Measurements from ENCODE around the gene SYNPR. TPM values are rescaled to one million over a fixed set of nuclear protein-coding genes. Genes with fewer than 3 reads are reported as not detected.

The SYNPR gene
- total and polyA plus RNA-seq, 9 donors = not detected

DNA sequence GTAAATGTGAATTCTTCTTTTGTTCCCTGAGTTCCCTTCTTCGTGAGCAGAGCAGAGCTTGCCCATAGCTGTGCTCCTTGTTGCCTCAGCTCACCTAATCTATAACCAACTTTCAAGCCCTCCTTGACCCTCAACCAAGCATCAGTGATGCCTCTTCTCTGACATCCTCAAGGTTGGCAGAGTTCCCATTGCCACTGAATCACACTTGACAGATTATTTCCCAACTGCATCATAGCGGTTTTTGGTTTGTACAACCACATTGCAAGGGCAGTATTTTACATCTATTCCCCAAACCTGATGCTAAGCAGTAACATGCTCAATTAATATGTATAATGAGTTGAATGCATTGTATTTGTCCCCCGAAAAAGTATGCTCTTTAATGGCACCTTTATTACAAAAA is 241.3 kb downstream of the SYNPR start:
- Histone ChIP-seq H3K9me3 (no peaks in the 10 kb centered on the region), H3K4me1 (ENCODE audit: insufficient read depth) (no peaks in the 10 kb centered on the region), H3K36me3 (no peaks in the 10 kb centered on the region), H3K27ac (no peak overlapping the region), H3K27me3 (no peaks in the 10 kb centered on the region), H3K4me3 (no peak overlapping the region)
- WGBS, 3 donors = 71 to 75% (median 75%) methylated on average over 3 of the region's 3 CpGs
- intact Hi-C loops (cut with DNase I) = no loop called here
- TF ChIP-seq, protein P1, sequence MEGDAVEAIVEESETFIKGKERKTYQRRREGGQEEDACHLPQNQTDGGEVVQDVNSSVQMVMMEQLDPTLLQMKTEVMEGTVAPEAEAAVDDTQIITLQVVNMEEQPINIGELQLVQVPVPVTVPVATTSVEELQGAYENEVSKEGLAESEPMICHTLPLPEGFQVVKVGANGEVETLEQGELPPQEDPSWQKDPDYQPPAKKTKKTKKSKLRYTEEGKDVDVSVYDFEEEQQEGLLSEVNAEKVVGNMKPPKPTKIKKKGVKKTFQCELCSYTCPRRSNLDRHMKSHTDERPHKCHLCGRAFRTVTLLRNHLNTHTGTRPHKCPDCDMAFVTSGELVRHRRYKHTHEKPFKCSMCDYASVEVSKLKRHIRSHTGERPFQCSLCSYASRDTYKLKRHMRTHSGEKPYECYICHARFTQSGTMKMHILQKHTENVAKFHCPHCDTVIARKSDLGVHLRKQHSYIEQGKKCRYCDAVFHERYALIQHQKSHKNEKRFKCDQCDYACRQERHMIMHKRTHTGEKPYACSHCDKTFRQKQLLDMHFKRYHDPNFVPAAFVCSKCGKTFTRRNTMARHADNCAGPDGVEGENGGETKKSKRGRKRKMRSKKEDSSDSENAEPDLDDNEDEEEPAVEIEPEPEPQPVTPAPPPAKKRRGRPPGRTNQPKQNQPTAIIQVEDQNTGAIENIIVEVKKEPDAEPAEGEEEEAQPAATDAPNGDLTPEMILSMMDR (IDR thresholded peaks at IDR 0.05) = no peak
- TF ChIP-seq POLR2A (IDR thresholded peaks at IDR 0.05) = no peak
- TF ChIP-seq EP300 (IDR thresholded peaks at IDR 0.05) = no peak
- DNase-seq = no peak

DNA sequence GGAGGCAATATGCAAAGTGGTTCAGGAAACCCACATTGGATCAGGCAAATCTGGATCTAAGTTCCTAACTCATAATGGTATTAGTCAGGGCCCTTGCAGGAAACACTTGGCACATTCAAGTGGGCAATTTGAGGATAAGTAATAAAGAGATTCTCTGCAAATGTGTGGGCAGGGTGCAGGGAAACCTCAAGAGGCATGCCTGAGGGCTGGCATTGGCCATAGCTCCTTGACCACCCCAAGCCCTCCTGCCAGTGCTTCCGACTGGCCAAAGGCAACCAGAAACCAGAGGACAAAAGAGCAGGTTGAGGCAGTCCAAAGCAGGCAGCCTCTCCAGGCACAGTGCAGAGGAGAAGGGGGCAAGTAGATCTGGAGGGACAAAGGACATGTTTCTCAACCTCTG is 243.5 kb downstream of the SYNPR start:
- intact Hi-C loops (cut with DNase I) = no loop called here
- H3K4me3 ChIP-seq = no peak overlapping the region
- H3K27me3 ChIP-seq = no peaks in the 10 kb centered on the region
- no peak overlapping the region for H3K27ac ChIP-seq
- H3K9me3 ChIP-seq = no peaks in the 10 kb centered on the region
- DNase-seq = no peak
- TF ChIP-seq, protein P1 (IDR thresholded peaks at IDR 0.05) = no peak
- TF ChIP-seq POLR2A (IDR thresholded peaks at IDR 0.05) (no peak), EP300 (IDR thresholded peaks at IDR 0.05) (no peak)
- 84 to 96% (median 86%) methylated on average over 1 of the region's 1 CpG for WGBS, 3 donors
- H3K4me1 ChIP-seq (ENCODE audit: insufficient read depth) = no peaks in the 10 kb centered on the region
- H3K36me3 ChIP-seq = no peaks in the 10 kb centered on the region

DNA sequence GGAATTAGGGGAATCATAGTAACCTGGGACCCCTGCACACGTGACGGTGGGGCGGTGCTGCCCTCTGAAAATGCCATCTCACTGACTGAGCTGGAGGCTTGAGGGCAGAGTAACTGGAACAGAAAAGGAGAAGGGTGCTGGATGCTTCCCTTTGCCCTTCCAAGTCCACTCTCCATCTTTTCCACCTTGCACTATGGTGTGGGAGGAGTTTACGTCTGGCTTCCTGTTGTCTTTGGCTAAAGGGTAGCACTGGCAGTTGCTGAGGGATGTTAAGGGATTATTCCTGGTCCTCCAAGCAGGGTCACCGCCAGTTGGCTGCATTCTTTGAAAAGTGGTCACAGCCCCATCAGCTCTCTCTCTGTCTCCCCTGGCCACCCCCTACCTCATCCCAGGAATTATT is 245.0 kb downstream of the SYNPR start:
- Histone ChIP-seq H3K27me3 (no peaks in the 10 kb centered on the region), H3K9me3 (no peaks in the 10 kb centered on the region), H3K4me1 (ENCODE audit: insufficient read depth) (no peaks in the 10 kb centered on the region), H3K27ac (no peak overlapping the region), H3K36me3 (no peaks in the 10 kb centered on the region), H3K4me3 (no peak overlapping the region)
- WGBS, 3 donors = 63 to 69% (median 63%) methylated on average over 5 of the region's 5 CpGs
- TF ChIP-seq, protein P1 (IDR thresholded peaks at IDR 0.05) = no peak
- TF ChIP-seq EP300 (IDR thresholded peaks at IDR 0.05) (no peak), POLR2A (IDR thresholded peaks at IDR 0.05) (no peak)
- no peak for DNase-seq
- intact Hi-C loops (cut with DNase I) = no loop called here

DNA sequence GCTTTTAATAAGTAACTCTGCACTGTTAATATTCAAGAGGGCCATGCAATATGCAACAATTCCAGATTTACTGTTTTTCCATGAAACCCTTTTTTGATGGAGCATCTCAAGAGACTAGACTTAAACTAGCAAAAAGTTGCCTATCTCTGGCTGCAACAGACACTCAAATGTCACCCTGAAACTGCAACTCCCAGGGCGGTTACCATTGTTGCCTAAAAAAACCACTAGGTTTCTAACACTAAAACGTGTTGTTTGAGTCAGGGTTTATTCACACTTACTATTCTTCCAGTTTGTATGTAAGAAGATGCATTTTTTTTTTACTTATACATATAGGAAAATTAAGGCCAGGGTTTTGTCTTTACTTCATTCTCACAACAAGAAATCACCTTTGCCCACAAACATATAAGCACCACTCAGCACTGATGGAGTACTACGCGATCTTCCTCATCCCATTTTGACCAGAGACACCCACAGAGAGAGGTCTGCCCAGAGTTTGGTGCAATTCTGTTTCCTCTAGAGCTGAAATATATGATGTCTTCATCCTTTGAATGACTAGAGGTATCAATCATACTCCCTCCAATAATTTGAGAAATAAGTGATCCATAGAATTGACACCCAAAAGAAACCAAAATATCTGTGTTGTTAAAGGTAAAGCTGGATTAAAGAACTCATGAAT is 250.4 kb downstream of the SYNPR start:
- H3K4me1 ChIP-seq (ENCODE audit: insufficient read depth) = no peaks in the 10 kb centered on the region
- H3K4me3 ChIP-seq = no peak overlapping the region
- H3K36me3 ChIP-seq = no peaks in the 10 kb centered on the region
- 80 to 86% (median 84%) methylated on average over 4 of the region's 4 CpGs for WGBS, 3 donors
- TF ChIP-seq POLR2A (IDR thresholded peaks at IDR 0.05) (no peak), EP300 (IDR thresholded peaks at IDR 0.05) (no peak)
- TF ChIP-seq, protein P1 (IDR thresholded peaks at IDR 0.05) = no peak
- no peak overlapping the region for H3K27ac ChIP-seq
- H3K27me3 ChIP-seq = no peaks in the 10 kb centered on the region
- no peak for DNase-seq
- intact Hi-C loops (cut with DNase I) = no loop called here
- no peaks in the 10 kb centered on the region for H3K9me3 ChIP-seq
